Tibial artery (tissue), 4 donors: Measurements from ENCODE around the gene MCEE.
A peak's percentile ranks its signal among the peaks of the same experiment; 100 is the strongest.

ENCODE experiments used
- DNase-seq, 2 donors: peaks; one replicate each; pipeline ENCODE4 v3.0.0-alpha.2; 2019
- H3K27ac ChIP-seq, 2 donors: fragments of 200-600 bp; sonication (generic) in 1 of 2; 1 replicate in 1 of 2; 2 replicates in 1 of 2; pipeline ENCODE4 v1.5.1; 2018 to 2019; ENCODE audit warnings: mild to moderate bottlenecking in 1 of 2
- H3K27me3 ChIP-seq, 2 donors: fragments of 200-600 bp; sonication (generic) in 1 of 2; one replicate each; pipeline versions ENCODE4 v1.5.1 to v1.6.0; 2016 to 2019
- H3K36me3 ChIP-seq, 3 donors: fragments of 200-600 bp; sonication (generic) in 2 of 3; one replicate each; pipeline ENCODE4 v1.5.1; 2016 to 2019; ENCODE audit warnings: mild to moderate bottlenecking in 2 of 3
- H3K4me1 ChIP-seq, 4 donors: fragments of 200-600 bp; sonication (generic) in 2 of 4; 1 replicate in 3 of 4; 2 replicates in 1 of 4; pipeline ENCODE4 v1.5.1; 2016 to 2019
- H3K4me3 ChIP-seq, 2 donors: fragments of 200-600 bp; sonication (generic) in 1 of 2; 1 replicate in 1 of 2; 2 replicates in 1 of 2; pipeline ENCODE4 v1.5.1; 2018 to 2019; ENCODE audit warnings: mild to moderate bottlenecking in 2 of 2
- H3K9me3 ChIP-seq, 3 donors: fragments of 200-600 bp; sonication (generic) in 1 of 3; one replicate each; pipeline ENCODE4 v1.5.1; 2016 to 2019
- CTCF ChIP-seq, 2 experiments: fragments of 200-600 bp in 1 of 2; fragments of 450-650 bp in 1 of 2; IDR thresholded peaks; one replicate each; pipeline ENCODE4 v1.5.1; 2017 to 2019; ENCODE audit warnings: antibody characterized with exemption in 2 of 2, mild to moderate bottlenecking in 1 of 2, moderate library complexity in 1 of 2
- intact Hi-C: fragments of 100-400 bp; cut with DNase I; formaldehyde crosslinking; loops from one replicate; pipeline ENCODE4 v1.15.0; 2023; ENCODE audit warnings: low total_unique reads

Gene MCEE

GRCh38 chr2:71071681-71072398 lies 58.2 kb downstream of the MCEE start:
- intact Hi-C loops, result no loop called here
- Histone ChIP-seq H3K36me3 (peaks cover 31 to 45% (median 44%) of the 10 kb centered on the region in 3 donors), H3K27ac (no peak overlapping the region), H3K4me1 (peaks cover 0 to 34% (median 30%) of the 10 kb centered on the region in 4 donors), H3K4me3 (no peak overlapping the region), H3K9me3 (no peaks in the 10 kb centered on the region), H3K27me3 (no peaks in the 10 kb centered on the region)
- DNase-seq, result peak in 1 of 2 donors; percentile 48
- no peak for TF ChIP-seq CTCF (IDR thresholded peaks at IDR 0.05)

- intact Hi-C loops, result no loop called here
- peak overlapping the region in 1 of 2 donors; percentile 98 for H3K27ac ChIP-seq
- no peak overlapping the region for H3K4me3 ChIP-seq
- DNase-seq, result no peak
- no peak for TF ChIP-seq CTCF (IDR thresholded peaks at IDR 0.05)
- H3K4me1 ChIP-seq, result peaks cover 0 to 34% (median 30%) of the 10 kb centered on the region in 4 donors
- H3K36me3 ChIP-seq, result peaks cover 23 to 32% (median 31%) of the 10 kb centered on the region in 3 donors
- H3K9me3 ChIP-seq, result no peaks in the 10 kb centered on the region
- H3K27me3 ChIP-seq, result no peaks in the 10 kb centered on the region
Measured at GRCh38 chr2:71070294-71071093, 59.5 kb downstream of the MCEE start.

GRCh38 chr2:71069376-71069775 lies 60.7 kb downstream of the MCEE start:
- Histone ChIP-seq H3K36me3 (peaks cover 12 to 21% (median 20%) of the 10 kb centered on the region in 3 donors), H3K4me1 (peaks cover 0 to 34% (median 30%) of the 10 kb centered on the region in 4 donors), H3K27ac (peak overlapping the region; percentile 98), H3K27me3 (no peaks in the 10 kb centered on the region), H3K9me3 (no peaks in the 10 kb centered on the region), H3K4me3 (peak overlapping the region; percentile 59 to 85)
- TF ChIP-seq CTCF (IDR thresholded peaks at IDR 0.05), result no peak
- intact Hi-C loops, result no loop called here
- no peak for DNase-seq

GRCh38 chr2:71068218-71069035 lies 61.6 kb downstream of the MCEE start, which contains the start of gene NAGK:
NAGK (plus strand) TSS chr2:71068648; CDS start chr2:71068684, 36 bp downstream.
- no peaks in the 10 kb centered on the region for H3K9me3 ChIP-seq
- peak; percentile 94 to 98 for DNase-seq
- peaks cover 0 to 3% of the 10 kb centered on the region in 2 donors for H3K27me3 ChIP-seq
- peak within 1 kb of the TSS; percentile 59 to 85 for H3K4me3 ChIP-seq
- intact Hi-C loops, result no loop called here
- H3K36me3 ChIP-seq, result peaks cover 3 to 11% (median 11%) of the 10 kb centered on the region in 3 donors
- no peak for TF ChIP-seq CTCF (IDR thresholded peaks at IDR 0.05)
- H3K4me1 ChIP-seq, result peaks cover 0 to 34% (median 30%) of the 10 kb centered on the region in 4 donors
- H3K27ac ChIP-seq, result peak within 1 kb of the TSS; percentile 98

GRCh38 chr2:71067567-71068217 lies 62.3 kb downstream of the MCEE start:
- TF ChIP-seq CTCF (IDR thresholded peaks at IDR 0.05), result no peak
- Histone ChIP-seq H3K4me3 (peak overlapping the region; percentile 59 to 85), H3K36me3 (peaks cover 0 to 4% (median 3%) of the 10 kb centered on the region in 3 donors), H3K9me3 (no peaks in the 10 kb centered on the region), H3K27ac (peak overlapping the region; percentile 98), H3K27me3 (peaks cover 0 to 3% of the 10 kb centered on the region in 2 donors), H3K4me1 (peaks cover 0 to 33% (median 30%) of the 10 kb centered on the region in 4 donors)
- intact Hi-C loops, result no loop called here
- no peak for DNase-seq
